Bronchial epithelial cell (primary cell): ENCODE results near the gene UNKL. TPM values are rescaled to one million over a fixed set of nuclear protein-coding genes. Genes with fewer than 3 reads are reported as not detected.

Experiments used
- DNase-seq: peaks from one replicate; pipeline ENCODE4 v3.0.0-alpha.2; 2010; ENCODE audit warnings: low read depth
- FAIRE-seq: peaks from 2 replicates; lab custom pipeline; 2011; peaks lifted over from hg19 to GRCh38; lab: Jason Lieb, UNC
- H3K27me3 ChIP-seq: 2 replicates; pipeline ENCODE4 v1.5.1; 2011; ENCODE audit warnings: low read length; ENCODE audit not compliant: control insufficient read depth, insufficient read depth
- H3K36me3 ChIP-seq: 2 replicates; pipeline ENCODE4 v1.5.1; 2011; ENCODE audit warnings: low read length; ENCODE audit not compliant: control insufficient read depth, insufficient read depth
- H3K4me3 ChIP-seq: 2 replicates; pipeline ENCODE4 v1.5.1; 2011; ENCODE audit warnings: mild to moderate bottlenecking, low read depth, low read length, control low read depth
- total RNA-seq: library from RNA; depleted of rRNA; stranded (reverse); fragments of >200 nt; gene quantifications from 2 replicates; pipeline ENCODE4 v1.2.1, GENCODE V29; 2014
- TF ChIP-seq, protein P1 (sequence below): IDR thresholded peaks from 2 replicates; pipeline ENCODE4 v1.5.1; 2011; ENCODE audit warnings: mild to moderate bottlenecking, moderate library complexity, low read length, control low read depth, inconsistent platforms; ENCODE audit not compliant: insufficient read depth, severe bottlenecking

UNKL gene
- total RNA-seq, 1 donor from 2014 or later = 2.4 TPM

DNA sequence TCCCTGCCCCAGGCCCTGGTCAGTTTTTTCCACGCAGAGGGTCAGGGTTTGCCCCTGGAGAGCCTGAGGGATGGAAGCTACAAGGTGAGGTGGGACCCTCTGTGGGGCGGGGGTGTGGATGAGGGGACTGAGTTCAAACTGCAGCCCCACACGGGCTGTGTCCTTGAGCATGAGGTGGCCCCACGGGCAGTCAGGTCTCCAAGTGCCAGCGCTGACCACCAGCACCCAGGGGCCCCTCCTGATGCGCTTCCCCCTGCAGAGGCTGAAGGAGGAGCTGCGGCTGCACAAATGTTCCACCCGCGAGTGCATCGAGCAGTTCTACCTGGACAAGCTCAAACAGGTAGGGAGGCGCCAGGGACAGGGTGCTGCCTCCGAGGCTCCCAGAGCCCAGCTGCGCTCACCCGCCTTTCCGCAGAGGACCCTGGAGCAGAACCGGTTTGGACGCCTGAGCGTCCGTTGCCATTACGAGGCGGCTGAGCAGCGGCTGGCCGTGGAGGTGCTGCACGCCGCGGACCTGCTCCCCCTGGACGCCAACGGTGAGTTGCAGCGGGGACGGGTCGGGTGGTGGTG, 67.1 kb downstream of the UNKL start:
- H3K4me3 ChIP-seq = no peak overlapping the region
- peaks cover 10% of the 10 kb centered on the region for H3K36me3 ChIP-seq
- DNase-seq (no peak), FAIRE-seq (no peak)
- H3K27me3 ChIP-seq = no peaks in the 10 kb centered on the region
- TF ChIP-seq, protein P1, sequence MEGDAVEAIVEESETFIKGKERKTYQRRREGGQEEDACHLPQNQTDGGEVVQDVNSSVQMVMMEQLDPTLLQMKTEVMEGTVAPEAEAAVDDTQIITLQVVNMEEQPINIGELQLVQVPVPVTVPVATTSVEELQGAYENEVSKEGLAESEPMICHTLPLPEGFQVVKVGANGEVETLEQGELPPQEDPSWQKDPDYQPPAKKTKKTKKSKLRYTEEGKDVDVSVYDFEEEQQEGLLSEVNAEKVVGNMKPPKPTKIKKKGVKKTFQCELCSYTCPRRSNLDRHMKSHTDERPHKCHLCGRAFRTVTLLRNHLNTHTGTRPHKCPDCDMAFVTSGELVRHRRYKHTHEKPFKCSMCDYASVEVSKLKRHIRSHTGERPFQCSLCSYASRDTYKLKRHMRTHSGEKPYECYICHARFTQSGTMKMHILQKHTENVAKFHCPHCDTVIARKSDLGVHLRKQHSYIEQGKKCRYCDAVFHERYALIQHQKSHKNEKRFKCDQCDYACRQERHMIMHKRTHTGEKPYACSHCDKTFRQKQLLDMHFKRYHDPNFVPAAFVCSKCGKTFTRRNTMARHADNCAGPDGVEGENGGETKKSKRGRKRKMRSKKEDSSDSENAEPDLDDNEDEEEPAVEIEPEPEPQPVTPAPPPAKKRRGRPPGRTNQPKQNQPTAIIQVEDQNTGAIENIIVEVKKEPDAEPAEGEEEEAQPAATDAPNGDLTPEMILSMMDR = no peak

DNA sequence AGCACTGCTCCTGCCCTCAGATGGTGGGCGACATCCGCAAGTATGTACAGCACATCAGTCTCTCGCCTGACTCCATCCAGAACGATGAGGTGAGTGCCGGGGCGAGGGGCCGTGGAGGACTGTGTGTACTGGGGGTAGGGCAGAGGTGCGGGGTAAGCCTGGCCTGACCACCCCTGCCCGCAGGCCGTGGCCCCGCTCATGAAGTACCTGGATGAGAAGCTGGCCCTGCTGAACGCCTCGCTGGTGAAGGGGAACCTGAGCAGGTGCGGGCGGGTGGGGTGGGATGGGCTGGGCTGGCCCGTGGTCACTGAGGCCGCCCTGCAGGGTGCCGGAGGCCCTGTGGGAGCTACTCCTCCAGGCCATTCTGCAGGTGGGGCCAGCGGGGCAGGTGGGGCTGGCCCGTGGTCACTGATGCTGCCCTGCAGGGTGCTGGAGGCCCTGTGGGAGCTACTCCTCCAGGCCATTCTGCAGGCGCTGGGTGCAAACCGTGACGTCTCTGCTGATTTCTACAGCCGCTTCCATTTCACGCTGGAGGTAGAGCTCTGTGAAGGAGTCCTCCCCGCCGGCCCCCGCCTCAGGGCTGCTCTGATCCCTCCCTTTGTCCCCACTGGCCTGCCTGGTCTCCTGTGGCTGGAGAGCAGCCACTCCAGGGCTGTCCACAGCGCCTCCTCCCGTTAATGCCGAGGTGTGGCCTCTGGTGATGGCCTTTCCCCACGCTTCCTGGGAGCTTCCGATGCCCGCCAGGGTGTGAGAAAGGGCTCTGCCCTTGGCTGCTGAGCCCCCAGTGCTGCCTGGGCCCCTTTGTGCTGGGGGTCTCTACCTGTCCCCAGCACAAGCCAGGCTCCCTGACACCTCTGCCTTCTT, 67.8 kb downstream of the UNKL start:
- FAIRE-seq (no peak), DNase-seq (no peak)
- Histone ChIP-seq H3K36me3 (peaks cover 10% of the 10 kb centered on the region), H3K4me3 (no peak overlapping the region), H3K27me3 (no peaks in the 10 kb centered on the region)
- TF ChIP-seq, protein P1 = no peak

DNA sequence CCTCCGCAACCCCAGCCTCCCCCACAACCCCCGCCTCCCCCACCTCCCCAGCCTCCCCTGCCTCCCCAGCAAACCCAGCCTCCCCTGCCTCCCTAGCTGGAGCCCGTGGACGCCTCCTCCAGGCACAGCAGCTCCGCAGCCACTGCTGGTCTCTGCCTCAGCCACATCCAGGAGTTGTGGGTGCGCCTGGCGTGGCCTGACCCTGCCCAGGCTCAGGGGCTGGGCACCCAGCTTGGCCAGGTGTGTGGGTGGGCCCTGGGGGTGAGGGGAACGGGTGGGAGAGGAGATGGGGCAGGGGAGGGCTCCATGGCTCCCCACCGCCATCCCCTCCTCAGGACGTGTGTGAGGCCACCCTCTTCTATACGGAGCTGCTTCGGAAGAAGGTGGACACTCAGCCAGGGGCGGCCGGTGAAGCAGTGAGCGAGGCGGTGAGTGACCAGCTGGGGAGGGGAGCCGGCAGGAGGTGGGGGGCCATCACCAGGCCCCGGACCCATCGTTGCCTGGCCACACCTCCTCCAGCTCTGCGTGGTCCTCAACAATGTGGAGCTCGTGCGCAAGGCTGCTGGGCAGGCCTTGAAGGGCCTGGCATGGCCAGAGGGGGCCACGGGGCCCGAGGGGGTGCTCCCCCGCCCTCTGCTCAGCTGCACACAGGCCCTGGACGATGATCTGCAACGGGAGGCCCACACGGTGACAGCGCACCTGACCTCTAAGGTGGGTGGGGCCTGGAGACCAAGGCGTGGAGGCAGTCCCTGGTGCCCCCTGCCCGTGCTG, 68.7 kb downstream of the UNKL start:
- Histone ChIP-seq H3K27me3 (no peaks in the 10 kb centered on the region), H3K36me3 (peaks cover 10% of the 10 kb centered on the region), H3K4me3 (no peak overlapping the region)
- FAIRE-seq (no peak), DNase-seq (no peak)
- TF ChIP-seq, protein P1 = no peak

DNA sequence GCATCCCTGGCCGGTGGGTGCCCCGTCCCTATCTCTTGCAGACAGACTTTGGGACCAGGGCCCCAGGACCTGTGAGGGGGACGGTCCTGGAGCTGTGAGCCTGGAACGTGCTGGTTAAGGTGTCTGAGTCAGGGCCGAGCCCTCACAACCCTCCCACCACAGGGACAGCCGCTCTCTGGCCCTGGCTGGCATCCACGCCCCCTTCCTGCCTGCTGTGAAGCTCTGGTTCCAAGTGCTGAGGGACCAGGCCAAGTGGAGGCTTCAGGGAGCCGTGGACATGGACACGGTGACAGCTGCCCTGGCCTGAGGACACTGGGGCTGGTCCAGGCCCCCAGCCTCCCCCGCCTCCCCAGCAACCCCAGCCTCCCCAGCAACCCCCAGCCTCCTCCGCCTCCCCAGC, 69.4 kb downstream of the UNKL start:
- TF ChIP-seq, protein P1 = no peak
- Histone ChIP-seq H3K36me3 (peaks cover 6% of the 10 kb centered on the region), H3K4me3 (no peak overlapping the region), H3K27me3 (no peaks in the 10 kb centered on the region)
- DNase-seq (no peak), FAIRE-seq (no peak)

DNA sequence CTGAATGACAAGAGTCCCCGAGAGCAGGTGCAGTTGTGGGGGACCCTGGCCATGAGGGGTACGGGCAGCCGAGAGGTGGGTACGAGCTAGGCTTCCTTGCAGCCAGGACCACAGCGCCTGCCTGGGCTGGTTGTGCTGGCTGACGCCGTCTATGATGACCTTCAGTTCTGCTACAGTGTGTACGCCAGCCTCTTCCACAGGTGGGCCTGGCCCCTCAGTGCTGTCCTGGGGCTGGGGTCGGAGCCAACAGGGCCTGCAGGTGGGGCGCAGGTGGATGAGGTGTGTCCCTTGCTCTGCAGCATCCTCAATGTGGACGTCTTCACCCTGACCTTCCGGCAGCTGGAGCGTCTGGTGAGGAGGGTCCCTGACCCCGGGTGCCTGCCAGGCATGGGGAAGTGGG, 70.0 kb downstream of the UNKL start:
- H3K4me3 ChIP-seq = no peak overlapping the region
- FAIRE-seq = no peak
- DNase-seq = no peak
- peaks cover under 1% of the 10 kb centered on the region for H3K36me3 ChIP-seq
- H3K27me3 ChIP-seq = no peaks in the 10 kb centered on the region
- TF ChIP-seq, protein P1 = no peak
